CD4-positive, alpha-beta T cell treated with Interleukin-17A for 1 hour (primary cell): ENCODE measurements around the gene VCL.
"Not testable (repeated sequence)": the region's sequence is repeated elsewhere in the genome, so short reads cannot be mapped to it uniquely, and the experiment has no call there.

Experiments
- DNase-seq: peaks from one replicate; pipeline ENCODE4 v3.0.0-alpha.2; 2020

Gene VCL

DNA sequence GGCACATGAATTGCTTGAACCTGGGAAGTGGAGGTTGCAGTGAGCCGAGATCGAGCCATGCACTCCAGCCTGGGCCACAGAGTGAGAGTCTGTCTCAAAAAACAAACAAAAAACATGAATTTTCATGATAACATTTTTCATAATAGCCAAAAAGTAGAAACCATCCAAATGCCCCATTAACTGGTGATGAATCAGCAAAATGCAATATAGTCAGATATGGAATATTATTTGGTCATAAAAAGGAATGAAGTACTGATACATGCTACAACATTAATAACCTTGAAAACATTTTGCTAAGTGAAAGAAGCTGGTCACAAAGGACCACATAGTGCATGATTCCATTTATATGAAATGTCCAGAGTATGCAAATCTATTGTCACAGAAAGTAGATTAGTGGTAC, 24.5 kb upstream of the VCL start:
- DNase-seq = no peak

DNA sequence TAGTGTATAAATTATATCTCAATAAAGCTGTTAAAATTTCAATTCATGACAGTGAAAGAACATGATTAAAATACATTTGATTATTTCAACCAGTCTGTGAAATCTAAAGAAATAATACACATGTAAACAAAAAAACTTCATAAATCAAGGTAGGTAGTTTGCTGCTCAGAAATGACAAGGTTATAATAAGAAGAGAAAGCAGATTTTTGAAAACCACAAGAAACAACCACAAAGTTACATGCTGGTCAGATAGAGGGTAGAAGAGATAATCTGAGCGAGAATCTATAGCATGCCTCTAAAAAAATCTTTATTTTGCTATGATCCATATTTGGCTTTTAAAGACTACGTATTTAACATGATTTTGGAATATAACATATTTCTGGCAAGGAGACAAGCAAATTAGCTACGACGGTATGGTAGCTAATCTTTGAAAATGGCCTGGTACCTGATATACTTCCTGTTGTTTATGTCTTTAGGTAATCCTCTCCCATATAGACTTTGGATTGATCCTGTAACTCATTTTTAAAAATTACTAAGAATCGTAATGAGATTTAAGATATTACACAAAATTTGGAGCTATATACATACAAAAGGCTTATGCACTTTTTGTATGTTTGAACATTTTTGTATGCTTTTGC, 23.5 kb upstream of the VCL start:
- DNase-seq = peak; percentile 55

DNA sequence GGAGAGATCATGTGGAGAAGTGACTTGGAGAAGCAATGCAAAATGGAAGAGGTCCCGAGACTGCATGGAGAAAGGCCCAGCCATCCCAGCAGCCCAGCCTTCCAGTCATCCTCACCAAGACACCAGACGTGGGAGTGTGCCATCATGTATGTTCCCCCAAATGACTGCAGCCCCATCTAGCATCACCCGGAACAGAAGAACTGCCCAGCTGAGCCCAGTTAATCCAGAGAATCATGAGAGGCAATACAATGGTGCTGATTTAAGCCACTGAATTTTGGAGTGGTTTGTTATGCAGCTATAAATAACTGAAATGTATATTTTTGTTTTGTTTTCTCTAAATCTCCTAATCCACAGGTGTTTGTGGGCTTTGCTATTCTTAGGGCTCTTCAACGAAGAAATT, 22.5 kb upstream of the VCL start:
- no peak for DNase-seq

DNA sequence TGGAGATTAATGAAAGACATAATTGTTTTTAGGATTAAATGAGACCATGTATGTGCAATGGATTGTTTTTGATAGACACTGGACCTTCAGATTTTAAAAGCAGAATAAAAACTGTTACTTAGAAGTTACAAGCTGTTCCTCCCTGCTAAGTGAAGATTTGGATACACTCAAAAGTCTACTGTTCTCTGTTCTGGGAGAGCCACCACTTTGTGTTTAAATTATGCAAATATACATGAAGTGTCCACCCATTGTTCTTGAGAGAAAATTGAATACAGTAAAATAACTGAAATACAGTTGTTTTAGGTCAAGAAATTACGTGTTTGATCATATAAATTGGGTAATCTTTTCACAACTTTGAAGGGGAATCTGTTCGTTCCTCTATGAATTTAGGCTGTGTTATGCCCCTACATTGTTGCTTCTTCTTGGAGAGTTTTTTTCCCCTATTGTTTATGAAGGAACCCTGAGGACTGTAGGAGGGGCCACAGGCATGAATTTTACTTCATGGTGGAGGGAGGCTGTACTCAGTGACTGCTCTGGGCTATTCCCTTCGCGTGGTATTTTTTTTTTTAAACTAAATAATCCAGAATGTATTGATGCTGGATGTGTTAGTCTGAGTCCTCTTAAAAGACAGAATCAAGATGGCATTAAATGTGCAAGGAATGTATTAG, 18.6 kb upstream of the VCL start:
- DNase-seq = no peak

DNA sequence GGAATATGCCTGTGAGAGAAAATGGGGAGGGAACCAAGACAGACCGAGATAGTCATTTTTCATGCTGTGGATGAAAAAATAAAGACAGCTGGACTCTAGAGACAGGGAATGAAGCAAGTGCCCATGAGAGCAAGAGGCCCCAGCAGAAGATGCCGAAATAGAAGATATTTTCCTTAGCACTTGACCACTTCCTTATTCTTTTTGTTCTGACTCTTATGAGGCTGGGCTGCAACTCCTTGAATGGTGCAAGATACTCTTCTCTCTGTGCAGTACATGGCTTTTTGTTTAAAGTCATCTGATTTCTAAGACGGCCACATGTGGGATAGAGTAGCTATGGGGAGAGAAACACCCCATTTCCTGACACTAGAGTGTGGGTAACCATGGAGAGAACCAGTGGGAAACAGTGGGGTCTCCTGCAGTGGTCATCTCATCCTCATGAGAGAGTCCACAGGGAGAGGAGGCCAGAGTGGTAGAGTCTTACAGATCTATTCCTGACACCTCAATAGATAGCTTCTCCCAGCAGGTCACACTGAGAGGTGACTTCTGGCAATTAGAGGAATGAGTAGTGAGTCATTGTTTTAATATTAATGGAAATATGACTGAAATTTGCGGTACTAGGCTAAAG, 18.0 kb upstream of the VCL start:
- DNase-seq = no peak

DNA sequence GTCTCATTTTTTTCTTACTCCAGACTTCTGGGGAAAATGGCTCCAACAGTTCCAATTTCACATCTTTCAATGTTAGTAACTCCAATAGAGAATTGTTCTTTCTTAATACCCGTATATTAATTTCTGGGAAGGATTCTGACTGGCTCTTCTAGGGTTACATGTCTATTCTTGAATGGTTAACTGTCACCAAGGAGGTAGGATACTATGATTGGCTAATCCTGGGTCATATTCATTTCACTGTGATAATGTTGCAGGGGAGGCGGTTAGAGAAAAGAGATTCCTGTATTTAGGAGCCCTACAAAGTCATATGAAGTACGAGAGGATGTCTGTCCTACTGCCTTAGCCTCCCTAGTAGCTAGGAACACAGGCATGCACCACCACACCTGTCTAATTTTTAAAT, 16.1 kb upstream of the VCL start:
- DNase-seq = no peak

DNA sequence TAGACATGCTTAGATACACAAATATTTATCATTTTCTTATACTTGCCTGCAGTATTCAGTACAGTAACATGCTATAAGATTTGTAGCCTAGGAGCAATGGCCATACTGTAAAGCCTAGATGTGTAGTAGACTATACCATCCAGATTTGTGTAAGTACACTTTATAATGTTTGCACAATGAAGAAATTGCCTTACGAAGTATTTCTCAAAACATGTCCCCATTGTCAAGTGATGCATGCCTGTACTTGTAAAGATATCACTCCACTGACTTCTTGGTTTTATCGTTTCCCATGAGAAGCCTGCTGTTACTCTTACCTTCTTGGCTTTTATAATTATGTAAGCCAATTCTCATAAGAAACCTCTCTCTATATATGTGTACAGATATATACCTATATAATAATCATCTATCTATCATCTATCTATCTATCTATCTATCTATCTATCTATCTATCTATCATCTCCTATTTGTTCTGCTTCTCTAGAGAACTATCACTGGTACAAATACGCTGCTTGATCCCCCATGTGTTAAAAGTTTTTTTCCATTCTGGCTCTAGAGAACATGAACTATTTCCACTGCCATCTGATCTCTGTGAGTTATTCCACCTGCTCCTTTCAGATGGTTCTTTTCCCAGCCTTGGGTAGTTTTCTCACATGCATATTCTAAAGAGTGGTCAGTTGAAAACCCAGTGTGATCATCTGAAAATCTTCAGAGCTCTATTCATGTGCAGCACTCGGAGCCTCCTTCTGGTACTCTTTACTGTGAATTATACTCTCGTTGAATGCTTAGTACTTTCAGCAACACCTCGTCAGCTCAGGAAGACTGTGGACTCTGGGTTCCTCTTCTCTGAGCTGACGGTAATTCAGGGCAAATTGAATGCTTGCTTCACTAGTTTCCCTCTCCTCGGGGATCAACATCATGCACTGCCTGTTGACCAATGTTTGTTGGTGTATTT, 14.5 kb upstream of the VCL start:
- DNase-seq = no peak

DNA sequence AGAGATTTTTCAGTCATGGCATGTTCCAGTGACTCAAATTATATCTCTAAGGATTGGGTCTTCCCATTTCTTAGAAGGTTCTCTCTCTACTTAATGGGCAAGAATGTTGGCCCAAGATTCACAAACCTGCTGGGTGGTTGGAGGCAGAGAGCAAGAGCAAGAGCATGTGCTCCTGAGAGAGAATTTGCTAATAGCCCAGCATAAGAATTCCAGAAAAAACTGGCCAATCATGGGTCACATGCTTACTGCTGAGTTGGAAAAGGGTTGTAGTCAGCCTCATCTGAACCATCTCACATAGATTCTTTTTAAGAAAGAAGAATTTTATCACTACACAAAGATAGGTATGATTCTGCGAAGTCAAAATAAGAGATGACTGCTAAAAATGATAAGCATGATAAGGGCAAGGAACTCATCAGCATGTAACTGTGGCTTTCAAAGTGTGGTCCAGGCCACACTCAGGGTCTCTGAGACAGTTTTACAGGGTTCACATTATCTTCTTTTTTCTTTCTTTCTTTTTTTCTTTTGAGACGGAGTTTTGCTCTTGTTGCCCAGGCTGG, 8.2 kb upstream of the VCL start:
- DNase-seq = no peak

DNA sequence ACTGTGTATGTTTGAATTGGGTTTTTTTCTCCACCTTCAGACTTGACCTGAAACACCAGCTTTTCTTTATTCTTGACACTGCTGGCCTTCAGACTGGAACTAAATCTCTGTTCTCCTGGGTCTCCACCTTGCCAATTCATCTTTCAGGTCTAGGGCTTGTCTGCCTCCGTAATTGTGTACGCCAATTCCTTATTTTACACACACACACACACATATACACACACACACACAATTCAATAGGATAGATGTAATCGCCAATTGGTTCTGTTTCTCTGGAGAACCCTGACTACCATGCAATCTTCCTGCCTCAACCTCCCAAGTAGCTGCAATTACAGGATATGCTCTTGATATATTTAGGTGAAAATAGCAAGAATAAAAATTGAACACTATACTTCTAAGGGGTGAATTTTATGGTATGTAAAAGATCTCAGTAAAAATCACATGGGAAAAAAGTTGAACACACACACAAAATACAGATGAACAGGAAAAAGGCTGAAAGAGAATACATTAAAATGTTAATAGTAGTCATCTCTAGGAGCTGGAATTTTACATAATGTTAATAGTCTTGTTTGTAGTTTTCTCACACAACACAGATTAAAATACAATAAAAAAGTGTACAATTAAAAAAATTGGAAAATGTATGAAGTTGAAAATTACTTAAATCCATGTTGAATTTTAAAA, 6.6 kb upstream of the VCL start:
- DNase-seq = no peak

DNA sequence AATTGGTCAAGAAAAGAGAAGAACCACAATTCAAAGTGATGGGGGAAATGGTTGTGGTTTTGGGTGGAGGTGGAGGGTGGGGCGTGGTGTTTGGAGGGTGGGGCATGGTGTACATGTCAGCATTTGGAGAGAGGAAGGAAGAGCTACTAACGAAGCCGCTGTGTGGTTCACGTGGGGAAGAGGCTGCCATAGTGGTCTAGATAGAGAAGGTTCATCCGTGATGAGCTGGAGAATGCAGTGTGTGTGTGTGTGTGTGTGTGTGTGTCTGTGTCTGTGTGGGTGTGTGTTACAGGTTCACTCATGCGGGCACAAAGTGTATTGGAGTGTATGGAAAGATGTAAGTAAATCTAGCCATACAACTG, 6.1 kb upstream of the VCL start:
- peak; percentile 90 for DNase-seq

DNA sequence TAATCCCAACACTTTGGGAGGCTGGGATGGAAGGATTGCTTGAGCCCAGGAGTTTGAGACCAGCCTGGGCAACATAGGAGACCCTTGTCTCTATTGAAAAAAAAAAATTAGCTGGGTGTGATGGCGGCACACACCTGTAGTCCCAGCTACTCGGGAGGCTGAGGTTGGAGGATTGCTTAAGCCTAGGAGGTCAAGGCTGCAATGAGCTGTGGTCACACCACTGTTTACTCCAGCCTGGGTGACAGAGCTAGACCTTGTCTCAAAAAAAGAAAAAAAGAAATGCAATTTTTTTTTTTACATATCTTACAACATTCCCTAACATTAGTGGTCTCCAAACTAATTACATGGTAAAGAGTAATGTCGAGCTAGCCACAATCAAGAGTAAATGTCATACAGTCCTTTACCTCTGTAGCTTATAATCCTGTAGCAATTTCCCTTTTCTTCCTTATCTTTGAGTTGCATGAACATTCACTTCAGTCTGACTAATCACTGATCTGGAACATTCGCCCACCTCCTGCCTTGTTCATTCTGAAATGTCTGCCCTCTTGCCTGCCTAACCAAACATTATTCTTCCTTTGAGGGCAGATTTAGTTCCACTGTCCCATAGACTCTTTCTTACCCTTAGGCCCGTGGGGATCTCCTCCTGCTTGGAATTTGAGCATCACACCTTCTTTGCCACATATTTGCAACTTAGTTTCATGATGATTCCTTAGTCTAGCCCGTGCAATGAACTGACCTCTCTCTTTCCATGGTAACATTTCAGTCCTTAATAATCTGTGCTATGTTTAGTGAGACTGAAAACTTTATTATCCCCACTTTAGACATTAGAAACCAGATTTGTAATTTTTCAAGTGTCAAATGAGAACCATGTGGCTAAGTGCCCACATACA, 4.8 kb upstream of the VCL start:
- no peak for DNase-seq

DNA sequence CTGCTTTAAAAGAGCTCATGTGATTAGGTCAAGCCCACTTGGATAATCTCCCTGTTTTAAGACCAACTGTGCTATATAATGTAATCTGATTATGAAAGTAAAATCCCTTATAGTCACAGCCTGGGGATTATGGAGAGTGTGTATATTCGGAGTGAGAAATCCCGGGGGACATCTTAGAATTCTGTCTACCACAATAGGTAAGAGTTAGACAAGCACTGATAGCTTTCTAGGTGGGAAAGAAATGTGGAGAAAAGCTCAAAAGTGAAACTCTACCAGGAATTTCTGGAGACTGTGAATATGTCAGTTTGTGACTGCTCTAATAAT, 2.9 kb upstream of the VCL start:
- no peak for DNase-seq

DNA sequence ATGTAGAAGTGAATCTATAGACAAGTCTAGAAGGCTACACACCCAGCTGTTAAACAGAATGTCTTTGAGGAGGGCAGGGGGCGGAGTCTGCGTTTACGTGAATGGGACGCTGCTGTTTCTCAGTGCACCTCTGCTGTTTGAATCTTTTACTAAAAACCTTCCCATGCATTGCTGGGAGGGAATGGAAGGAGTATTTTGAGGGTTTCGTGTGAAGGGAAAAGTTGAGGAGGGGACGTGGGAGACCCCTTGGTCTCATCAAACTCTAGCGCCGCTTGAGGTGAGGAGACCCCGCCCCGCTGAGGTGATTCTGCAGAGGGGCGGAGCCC, 492 bp upstream of the VCL start:
- peak; percentile 73 for DNase-seq

DNA sequence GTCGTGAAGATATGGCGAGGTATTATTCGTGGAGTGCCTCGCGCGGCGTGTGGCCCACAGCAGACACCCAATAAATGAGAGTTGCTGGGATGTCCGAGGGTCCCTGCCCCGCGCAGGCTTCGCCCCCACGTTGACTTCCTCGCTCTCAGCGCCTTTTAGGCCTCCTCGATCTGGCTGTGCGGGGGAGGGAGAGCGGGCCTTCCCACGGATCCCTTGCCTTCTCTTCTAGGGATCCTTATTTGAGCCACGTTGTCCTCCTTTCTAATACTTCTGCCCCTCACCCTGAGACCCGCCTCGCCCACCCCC, 660 bp downstream of the VCL start:
- no peak for DNase-seq

DNA sequence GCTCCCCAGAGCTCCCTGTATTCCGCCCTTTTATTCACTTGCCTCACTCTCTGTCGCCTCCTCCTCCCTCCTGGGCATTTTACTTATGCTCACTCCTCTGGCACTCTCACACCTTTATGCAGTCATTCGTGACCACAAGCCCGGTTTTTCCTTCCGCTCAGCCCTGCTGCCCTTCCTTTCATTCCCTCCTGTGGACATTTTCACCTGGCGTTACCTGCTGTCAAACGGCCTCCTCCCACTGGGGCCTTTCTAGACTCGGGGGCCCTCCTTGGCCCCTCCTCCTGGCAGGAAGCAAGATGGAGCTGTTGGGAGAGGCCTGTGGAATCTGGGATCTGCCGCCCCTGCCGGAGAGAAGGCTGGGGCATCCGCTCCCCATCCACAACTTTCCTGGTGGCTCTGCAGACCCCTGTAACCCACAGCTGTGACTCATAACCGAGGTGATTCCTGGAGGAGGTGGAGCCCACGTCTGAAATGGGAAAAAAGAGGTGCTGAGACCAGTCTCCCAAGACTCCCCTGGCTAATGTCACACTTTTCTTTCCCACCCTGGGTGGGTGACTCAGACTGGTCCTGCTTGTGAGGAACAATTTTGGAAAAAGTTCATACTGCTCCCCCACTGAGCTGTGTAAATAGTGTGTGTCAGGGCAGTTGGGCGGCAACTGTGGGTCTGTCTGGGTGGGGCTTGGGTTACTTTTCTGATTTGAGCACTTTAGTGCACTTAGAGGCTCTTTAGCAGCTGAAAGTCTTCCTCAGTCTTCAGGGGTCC, 1.2 kb downstream of the VCL start:
- peak; percentile 32 for DNase-seq

DNA sequence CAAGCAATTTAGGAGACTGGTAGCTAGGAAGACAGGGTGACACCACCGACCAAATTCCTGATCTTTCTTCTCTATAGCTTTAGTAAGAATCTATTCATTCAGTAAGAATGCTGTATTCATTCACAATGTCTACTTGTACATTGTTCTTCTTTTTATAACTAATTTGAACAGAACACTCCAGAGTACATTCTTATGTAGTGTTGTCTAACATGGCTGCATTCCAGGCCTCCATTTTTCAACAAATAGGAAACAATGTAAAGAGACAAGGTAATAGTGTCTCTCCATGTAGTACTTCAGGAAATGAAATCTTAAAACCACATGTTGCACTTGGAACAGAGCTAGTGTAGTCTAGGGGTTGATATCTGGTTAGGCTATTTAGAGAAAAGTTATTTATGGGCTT, 1.8 kb downstream of the VCL start:
- no peak for DNase-seq

DNA sequence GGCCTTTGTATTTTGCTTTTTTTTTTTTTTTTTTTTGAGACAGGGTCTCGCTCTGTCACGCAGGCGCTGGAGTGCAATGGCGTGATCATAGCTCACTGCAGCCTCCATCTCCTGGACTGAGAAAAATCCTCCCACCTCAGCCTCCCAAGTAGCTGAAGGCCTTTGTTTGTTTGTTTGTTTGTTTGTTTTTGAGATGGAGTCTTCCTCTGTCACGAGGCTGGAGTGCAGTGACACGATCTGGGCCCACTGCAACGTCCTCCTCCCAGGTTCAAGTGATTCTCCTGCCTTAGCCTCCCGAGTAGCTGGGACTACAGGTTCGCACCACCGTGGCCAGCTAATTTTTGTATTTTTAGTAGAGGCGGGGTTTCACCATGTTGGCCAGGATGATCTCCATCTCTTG, 2.3 kb downstream of the VCL start:
- DNase-seq = not testable (repeated sequence)

DNA sequence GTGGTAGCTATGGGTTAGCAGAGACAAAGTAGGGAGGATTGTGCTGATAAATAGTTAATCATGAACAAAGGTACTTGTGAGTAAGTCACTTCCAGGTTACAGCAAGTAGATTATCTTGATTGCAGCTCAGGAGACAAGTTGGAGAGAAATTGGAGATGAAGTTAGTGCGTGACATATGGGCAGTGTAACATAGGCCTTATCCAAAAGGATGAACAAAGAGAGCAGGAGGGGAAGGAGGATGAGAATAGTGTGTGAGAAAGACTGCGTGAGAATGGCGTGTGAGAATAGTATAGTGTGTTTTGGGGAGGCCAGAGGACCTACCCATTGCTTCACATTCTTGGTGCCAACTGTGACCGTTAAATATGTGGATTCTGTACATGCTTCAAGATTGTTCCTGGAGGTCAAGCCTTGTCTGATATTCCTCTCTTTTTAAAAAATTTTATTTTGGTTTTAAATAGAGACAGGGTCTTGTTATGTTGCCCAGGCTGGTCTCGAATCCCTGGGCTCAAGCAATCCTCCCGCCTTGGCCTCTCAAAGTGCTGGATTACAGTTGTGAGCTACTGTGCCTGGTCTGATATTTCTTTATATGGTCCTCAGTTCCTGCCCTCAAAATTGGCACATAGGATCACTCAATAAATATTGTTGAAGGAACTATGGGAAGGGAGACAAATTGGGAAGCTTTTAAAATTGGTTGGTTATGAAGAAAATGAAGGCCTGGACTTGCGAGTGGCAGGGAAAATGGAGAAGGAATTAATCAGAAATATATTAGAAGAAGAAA, 3.2 kb downstream of the VCL start:
- DNase-seq = no peak

DNA sequence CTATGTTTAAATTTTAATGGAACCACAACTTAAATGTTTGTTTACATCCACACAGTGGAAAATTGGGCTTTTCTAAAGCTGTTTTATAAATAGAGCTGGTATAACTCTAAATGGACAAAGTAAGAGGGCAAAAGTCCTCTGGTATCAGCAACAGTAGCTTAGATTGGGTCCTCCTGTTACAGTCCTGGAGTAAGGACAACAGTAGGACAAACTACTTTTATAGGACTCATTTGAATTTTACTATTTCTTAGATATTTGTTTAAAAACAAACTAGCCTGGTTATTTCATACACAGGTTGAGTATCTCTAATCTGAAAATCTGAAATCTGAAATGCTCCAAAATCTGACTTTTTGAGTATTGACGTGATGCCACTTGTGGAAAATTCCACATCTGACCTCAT, 8.4 kb downstream of the VCL start:
- DNase-seq = no peak

DNA sequence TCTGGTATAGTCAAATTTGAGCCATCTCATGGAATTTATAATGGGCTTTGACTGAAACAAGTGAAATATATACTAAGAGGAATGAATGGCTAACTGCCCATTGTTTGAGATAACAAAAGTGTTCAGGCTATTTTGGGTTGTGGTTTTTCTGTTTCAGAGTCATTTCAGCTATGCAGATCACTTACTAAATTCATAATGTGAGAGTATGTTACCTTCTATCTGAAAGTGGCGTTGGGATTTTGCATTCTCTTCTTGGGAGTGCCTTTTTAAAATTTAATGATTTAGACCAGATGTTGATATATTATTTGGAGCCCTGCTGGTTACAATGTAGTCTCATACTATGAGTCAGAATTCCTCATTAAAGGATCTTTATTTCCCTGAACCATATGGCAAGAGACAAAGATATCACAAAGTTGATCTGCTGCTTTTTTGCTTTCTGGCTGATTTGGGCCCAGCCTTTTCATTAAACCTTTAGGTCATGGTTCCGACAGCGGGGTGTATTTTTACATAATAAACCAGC, 10.4 kb downstream of the VCL start:
- DNase-seq = no peak
